Activated CD4-positive, alpha-beta memory T cell treated with anti-CD3 and anti-CD28 coated beads for 36 hours (primary cell): ENCODE results near the gene IMMP2L. TPM values are rescaled to one million over a fixed set of nuclear protein-coding genes. Genes with fewer than 3 reads are reported as not detected.
"Not testable (repeated sequence)": the region's sequence is repeated elsewhere in the genome, so short reads cannot be mapped to it uniquely, and the experiment has no call there.

Source experiments
- CTCF ChIA-PET: fragments of 350-600 bp; sonication (Branson Sonifier 250); formaldehyde crosslinking; loops from one replicate; lab custom pipeline; 2021; ENCODE audit warnings: antibody characterized with exemption, inconsistent platforms; lab: Charles Lee
- POLR2A ChIA-PET: fragments of 350-600 bp; sonication (Branson Sonifier 250); formaldehyde crosslinking; loops from one replicate; lab custom pipeline; 2021; ENCODE audit warnings: antibody characterized with exemption; lab: Charles Lee
- DNase-seq: peaks from one replicate; pipeline ENCODE4 v3.0.0-alpha.2; 2020
- H3K27ac Mint-ChIP-seq: one replicate; pipeline ENCODE4 v1.8.0; 2021; ENCODE audit warnings: mixed read lengths
- H3K27me3 Mint-ChIP-seq: one replicate; pipeline ENCODE4 v1.8.0; 2021; ENCODE audit warnings: mixed read lengths
- H3K36me3 Mint-ChIP-seq: one replicate; pipeline ENCODE4 v1.8.0; 2021; ENCODE audit warnings: mixed read lengths
- H3K4me1 Mint-ChIP-seq: one replicate; pipeline ENCODE4 v1.8.0; 2021; ENCODE audit warnings: low read depth, mixed read lengths
- H3K4me3 Mint-ChIP-seq: one replicate; pipeline ENCODE4 v1.8.0; 2021; ENCODE audit warnings: mild to moderate bottlenecking, mixed read lengths
- H3K9me3 Mint-ChIP-seq: one replicate; pipeline ENCODE4 v1.8.0; 2021; ENCODE audit warnings: mixed read lengths
- intact Hi-C: fragments of 100-400 bp; cut with micrococcal nuclease; formaldehyde crosslinking; loops from one replicate; pipeline ENCODE4 v1.15.1; 2023
- total RNA-seq, 2 experiments: library from RNA; stranded (reverse); gene quantifications; one replicate each; pipeline ENCODE4 v1.2.3, GENCODE V29; 2021

IMMP2L gene
- total RNA-seq = 10 to 100 TPM; 14.4 to 20.5 TPM

DNA sequence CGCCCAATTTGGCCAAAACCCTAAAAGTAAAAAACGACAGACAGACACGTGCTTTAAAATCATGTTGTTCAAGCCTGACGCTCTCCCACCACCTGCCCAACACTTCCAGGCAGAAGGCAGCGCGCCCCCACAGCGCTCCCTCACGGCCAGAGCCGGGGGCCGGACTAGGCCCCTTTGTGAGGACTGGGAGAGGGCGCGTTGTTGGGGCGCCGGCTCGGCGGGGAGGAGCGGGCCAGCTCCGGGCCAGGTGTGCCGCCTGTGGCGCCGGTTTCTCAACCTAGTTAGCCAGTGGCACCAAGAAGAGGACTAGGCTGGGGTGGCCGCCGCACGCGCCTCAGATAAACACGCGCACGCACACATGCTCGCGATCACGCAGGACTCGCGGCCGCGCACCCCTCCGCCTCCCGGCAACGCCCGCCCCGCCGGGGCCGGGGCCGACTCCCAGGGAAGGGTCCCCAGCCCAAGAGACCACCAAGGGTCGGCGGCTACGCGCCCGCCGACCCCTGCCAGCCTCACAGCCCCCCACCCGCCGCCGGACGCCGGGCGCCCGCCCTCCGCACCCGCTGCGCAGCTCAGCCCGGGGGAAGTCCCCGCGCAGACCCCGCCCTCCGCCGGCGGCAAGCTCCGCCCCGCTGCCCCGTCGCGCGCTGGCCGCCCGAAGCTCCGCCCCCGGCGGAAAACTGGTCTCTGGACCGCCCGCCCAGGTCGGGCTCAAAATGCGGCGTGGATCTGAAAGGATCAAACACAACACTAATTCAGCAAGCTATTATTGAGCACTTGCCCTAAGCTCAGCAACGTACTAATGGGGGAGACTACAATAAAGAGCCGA, at the start of gene IMMP2L:
Gene IMMP2L (minus strand): TSS at position 589 of the 829 bp plus-strand sequence.
- intact Hi-C loops = loop anchor here (1.0 to 10.0 kb wide), 4 partner anchors 470 to 887 kb away; partner anchors contain the start of genes DOCK4, LRRN3 and ZNF277
- Mint-ChIP-seq H3K27ac (peak within 1 kb of the TSS; percentile 79), H3K36me3 (peaks cover 19% of the 10 kb centered on the region), H3K4me1 (peaks cover 40% of the 10 kb centered on the region), H3K9me3 (no peaks in the 10 kb centered on the region), H3K27me3 (peaks cover 4% of the 10 kb centered on the region), H3K4me3 (peak within 1 kb of the TSS; percentile 83)
- CTCF ChIA-PET = no interaction called here
- POLR2A ChIA-PET = interaction anchor here (0.6 to 1.4 kb wide), 3 partner anchors 424 to 690 kb away, joined by 3 to 6 read pairs (median 6); no protein-coding TSS in a partner anchor
- peak; percentile 93 for DNase-seq

DNA sequence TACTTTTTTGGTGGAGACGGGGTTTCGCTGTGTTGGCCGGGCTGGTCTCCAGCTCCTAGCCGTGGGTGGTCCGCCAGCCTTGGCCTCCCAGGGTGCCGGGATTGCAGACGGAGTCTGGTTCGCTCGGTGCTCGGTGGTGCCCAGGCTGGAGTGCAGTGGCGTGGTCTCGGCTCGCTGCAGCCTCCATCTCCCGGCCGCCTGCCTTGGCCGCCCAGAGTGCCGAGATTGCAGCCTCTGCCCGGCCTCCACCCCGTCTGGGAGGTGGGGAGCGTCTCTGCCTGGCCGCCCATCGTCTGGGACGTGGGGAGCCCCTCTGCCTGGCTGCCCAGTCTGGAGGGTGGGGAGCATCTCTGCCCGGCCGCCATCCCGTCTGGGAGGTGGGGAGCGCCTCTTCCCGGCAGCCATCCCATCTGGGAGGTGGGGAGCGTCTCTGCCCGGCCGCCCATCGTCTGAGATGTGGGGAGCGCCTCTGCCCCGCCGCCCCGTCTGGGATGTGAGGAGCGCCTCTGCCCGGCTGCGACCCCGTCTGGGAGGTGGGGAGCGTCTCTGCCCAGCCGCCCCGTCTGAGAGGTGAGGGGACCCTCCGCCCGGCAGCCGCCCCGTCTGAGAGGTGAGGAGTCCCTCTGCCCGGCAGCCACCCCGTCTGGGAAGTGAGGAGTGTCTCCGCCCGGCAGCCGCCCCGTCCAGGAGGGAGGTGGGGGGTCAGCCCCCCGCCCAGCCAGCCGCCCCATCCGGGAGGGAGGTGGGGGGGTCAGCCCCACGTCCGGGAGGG, 47.4 kb upstream of the IMMP2L start:
- DNase-seq, H3K4me3 Mint-ChIP-seq, H3K9me3 Mint-ChIP-seq, POLR2A ChIA-PET, CTCF ChIA-PET, H3K36me3 Mint-ChIP-seq, H3K27me3 Mint-ChIP-seq, H3K27ac Mint-ChIP-seq, H3K4me1 Mint-ChIP-seq, intact Hi-C loops: not testable (repeated sequence)

DNA sequence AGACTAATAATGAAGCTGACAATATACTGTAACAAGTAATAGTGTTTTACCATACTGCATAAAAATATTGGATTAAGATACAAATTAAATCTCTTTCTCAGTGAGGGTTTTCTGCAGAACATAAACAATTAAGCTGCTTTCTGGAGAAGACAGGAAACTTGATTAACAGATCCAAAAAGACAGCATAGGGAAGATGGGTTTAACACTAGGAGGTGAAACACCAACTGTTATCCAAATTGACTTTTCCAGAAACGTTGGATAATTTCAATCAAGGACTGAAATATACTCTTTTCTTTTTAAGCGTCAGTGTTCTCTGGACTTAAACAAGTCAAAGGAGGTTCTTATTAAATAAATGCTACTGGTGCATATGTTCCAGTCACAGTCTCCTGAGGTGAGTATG, 45.3 kb upstream of the IMMP2L start:
- Mint-ChIP-seq H3K9me3 (no peaks in the 10 kb centered on the region), H3K27me3 (peaks cover 5% of the 10 kb centered on the region), H3K36me3 (no peaks in the 10 kb centered on the region), H3K4me1 (no peaks in the 10 kb centered on the region), H3K4me3 (no peak overlapping the region), H3K27ac (no peak overlapping the region)
- intact Hi-C loops = no loop called here
- DNase-seq = no peak
- POLR2A ChIA-PET = no interaction called here
- CTCF ChIA-PET = no interaction called here

DNA sequence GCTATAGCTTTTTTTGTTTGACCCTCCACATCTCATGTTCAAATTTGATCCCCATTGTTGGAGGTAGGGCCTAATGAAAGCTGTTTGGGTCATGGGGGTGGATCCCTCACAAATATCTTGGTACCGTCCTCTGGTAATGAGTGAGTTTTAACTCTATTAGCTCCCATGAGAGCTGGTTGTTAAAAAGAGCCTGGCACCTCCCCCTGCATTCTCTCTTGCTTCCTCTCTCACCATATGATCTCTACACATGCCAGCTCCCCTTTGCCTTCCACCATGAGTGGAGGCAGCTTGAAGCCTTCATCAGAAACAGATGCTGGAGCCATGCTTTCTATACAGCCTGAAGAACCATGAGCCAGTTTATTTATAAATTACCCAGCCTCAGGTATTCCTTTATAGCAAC, 43.0 kb upstream of the IMMP2L start:
- H3K4me1 Mint-ChIP-seq = no peaks in the 10 kb centered on the region
- DNase-seq = no peak
- CTCF ChIA-PET = no interaction called here
- H3K27me3 Mint-ChIP-seq = peaks cover 8% of the 10 kb centered on the region
- no peak overlapping the region for H3K4me3 Mint-ChIP-seq
- intact Hi-C loops = no loop called here
- POLR2A ChIA-PET = no interaction called here
- H3K27ac Mint-ChIP-seq = no peak overlapping the region
- H3K9me3 Mint-ChIP-seq = no peaks in the 10 kb centered on the region
- no peaks in the 10 kb centered on the region for H3K36me3 Mint-ChIP-seq

DNA sequence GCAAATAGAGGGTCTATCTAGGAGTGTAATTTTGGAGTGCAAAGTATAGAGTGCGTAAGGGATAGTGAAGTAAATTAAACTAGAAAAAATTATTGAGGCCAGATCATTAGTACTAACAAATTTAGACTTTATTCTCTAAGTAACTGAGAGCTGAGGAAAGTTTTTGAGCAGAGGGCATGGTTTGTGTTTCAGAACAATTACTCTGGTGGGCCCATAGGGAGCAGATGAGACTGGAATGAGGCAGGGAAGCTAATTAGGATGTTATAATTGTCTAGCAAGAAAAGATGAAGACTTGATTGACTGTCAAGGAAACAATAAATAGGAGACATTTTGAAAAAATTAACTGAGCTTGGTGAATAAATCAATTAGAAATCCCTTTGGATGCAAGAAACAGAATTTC, 37.8 kb upstream of the IMMP2L start:
- DNase-seq = no peak
- no peak overlapping the region for H3K27ac Mint-ChIP-seq
- CTCF ChIA-PET = no interaction called here
- no peak overlapping the region for H3K4me3 Mint-ChIP-seq
- no peaks in the 10 kb centered on the region for H3K36me3 Mint-ChIP-seq
- intact Hi-C loops = no loop called here
- peaks cover 9% of the 10 kb centered on the region for H3K9me3 Mint-ChIP-seq
- POLR2A ChIA-PET = no interaction called here
- no peaks in the 10 kb centered on the region for H3K4me1 Mint-ChIP-seq
- H3K27me3 Mint-ChIP-seq = peaks cover 5% of the 10 kb centered on the region

DNA sequence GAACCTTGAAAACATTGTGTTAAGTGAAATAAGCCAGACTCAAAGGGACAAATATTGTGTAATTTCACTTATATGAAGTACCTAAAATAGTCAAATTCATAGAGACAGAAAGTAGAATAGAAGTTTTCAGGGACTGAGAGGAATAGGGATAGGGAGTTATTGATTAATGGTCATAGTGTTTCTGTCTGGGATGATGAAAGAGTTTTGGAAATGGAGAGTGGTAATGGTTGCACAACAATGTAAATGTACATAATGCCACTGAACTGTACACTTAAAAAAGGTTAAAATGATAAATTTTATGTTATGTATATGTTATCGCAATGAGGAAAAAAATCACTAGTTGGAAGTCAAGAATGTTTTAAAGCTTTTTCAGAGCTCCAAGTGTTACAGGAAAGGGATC, 33.5 kb upstream of the IMMP2L start:
- Mint-ChIP-seq H3K27me3 (peaks cover 3% of the 10 kb centered on the region), H3K27ac (no peak overlapping the region), H3K9me3 (peaks cover 9% of the 10 kb centered on the region), H3K4me3 (no peak overlapping the region), H3K36me3 (no peaks in the 10 kb centered on the region), H3K4me1 (no peaks in the 10 kb centered on the region)
- ChIA-PET CTCF (no interaction called here), POLR2A (no interaction called here)
- DNase-seq = no peak
- intact Hi-C loops = no loop called here

DNA sequence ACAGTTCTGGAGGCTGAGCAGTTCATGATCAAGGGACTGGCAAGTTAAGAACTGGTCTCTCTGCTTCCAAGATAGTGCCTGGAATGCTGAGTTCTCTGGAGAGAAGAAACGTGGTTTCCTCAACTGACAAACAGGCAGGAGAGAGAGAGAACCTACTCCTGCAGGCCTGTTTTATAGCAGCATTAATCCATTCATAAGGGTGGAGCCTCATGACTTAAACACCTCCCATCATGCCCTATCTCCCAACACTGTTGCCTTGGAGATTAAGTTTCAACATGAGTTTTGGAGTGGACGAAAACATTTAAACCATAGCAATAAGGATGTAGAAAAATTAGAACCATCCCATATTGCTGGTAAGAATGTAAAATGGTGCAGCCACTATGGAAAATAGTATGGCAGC, 32.3 kb upstream of the IMMP2L start:
- no peak for DNase-seq
- H3K27me3 Mint-ChIP-seq = no peaks in the 10 kb centered on the region
- CTCF ChIA-PET = no interaction called here
- H3K4me1 Mint-ChIP-seq = no peaks in the 10 kb centered on the region
- POLR2A ChIA-PET = no interaction called here
- intact Hi-C loops = no loop called here
- H3K4me3 Mint-ChIP-seq = no peak overlapping the region
- no peak overlapping the region for H3K27ac Mint-ChIP-seq
- H3K9me3 Mint-ChIP-seq = peaks cover 9% of the 10 kb centered on the region
- H3K36me3 Mint-ChIP-seq = no peaks in the 10 kb centered on the region

DNA sequence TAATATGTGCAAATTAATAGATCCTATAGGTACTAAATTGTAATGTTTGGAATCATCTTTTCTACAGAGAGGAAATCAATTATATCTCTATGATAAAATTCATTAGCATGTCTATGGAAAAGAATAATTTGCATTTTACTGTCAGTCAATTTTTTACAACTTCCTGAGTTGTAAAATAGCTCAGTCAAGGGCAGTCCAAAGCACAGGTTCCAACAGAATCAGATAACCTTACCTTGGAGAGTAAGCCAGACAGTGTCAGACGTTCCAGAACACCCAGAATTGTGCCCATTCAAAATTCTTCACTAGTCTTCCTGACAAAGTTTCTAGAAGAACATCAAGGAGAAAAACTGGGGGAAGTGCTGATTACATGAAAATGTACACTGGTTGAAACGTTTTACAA, 31.1 kb upstream of the IMMP2L start:
- ChIA-PET CTCF (no interaction called here), POLR2A (no interaction called here)
- no peak overlapping the region for H3K4me3 Mint-ChIP-seq
- H3K27me3 Mint-ChIP-seq = no peaks in the 10 kb centered on the region
- no peak for DNase-seq
- H3K36me3 Mint-ChIP-seq = no peaks in the 10 kb centered on the region
- H3K9me3 Mint-ChIP-seq = peaks cover 9% of the 10 kb centered on the region
- peaks cover 1% of the 10 kb centered on the region for H3K4me1 Mint-ChIP-seq
- intact Hi-C loops = no loop called here
- no peak overlapping the region for H3K27ac Mint-ChIP-seq

DNA sequence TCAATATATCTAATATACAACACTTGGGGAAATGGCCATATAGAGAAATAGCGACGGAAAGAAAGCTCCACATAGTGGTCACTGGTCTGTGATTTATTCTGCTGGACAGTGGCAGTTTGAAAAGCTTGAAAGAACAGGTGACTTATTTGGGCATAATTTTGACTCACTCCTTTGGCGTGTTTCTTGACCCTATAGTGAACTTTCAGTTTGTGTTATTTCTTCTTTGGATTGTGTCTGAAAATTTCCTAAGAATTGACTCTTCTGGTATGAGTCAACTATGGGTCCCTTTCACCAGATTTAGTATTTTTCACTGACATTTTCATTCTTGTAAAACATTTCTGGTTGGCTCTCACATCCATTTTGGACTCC, 25.8 kb upstream of the IMMP2L start:
- Mint-ChIP-seq H3K27me3 (peaks cover 3% of the 10 kb centered on the region), H3K27ac (no peak overlapping the region), H3K9me3 (no peaks in the 10 kb centered on the region), H3K4me1 (peaks cover 6% of the 10 kb centered on the region), H3K36me3 (no peaks in the 10 kb centered on the region), H3K4me3 (no peak overlapping the region)
- CTCF ChIA-PET = no interaction called here
- POLR2A ChIA-PET = no interaction called here
- DNase-seq = no peak
- intact Hi-C loops = no loop called here

DNA sequence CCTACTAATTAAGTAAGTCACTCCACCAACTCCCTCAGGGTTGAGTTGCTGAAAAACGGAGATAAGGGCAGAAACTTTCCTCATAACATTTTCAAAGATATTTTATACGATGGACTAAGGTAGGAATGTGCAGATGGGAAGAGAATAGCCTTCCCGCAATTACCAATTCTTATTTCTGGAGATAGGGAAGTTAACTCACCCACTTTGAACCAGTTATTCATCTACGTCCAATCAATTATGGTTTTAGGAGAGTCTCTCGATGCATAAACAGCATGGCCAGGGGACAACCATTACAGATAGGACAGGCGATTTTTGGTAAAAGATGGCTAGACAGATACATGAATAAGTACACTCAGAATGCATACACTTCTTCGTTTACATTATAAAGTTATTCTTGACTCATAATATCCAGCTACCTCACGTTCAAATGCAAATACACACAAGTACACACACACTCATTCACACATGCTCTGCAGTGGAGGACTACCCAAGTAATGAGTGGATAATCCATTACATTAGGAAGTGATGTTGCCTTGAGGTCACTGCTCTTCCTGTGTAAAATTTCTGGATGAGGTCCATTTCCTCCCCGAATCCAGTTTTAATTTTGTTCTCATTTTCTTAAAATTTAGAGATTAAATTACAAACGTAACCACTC, 25.2 kb upstream of the IMMP2L start:
- peaks cover 3% of the 10 kb centered on the region for H3K27me3 Mint-ChIP-seq
- H3K4me1 Mint-ChIP-seq = peaks cover 6% of the 10 kb centered on the region
- H3K27ac Mint-ChIP-seq = no peak overlapping the region
- no peak for DNase-seq
- intact Hi-C loops = no loop called here
- no peaks in the 10 kb centered on the region for H3K36me3 Mint-ChIP-seq
- H3K4me3 Mint-ChIP-seq = no peak overlapping the region
- ChIA-PET POLR2A (no interaction called here), CTCF (no interaction called here)
- no peaks in the 10 kb centered on the region for H3K9me3 Mint-ChIP-seq

DNA sequence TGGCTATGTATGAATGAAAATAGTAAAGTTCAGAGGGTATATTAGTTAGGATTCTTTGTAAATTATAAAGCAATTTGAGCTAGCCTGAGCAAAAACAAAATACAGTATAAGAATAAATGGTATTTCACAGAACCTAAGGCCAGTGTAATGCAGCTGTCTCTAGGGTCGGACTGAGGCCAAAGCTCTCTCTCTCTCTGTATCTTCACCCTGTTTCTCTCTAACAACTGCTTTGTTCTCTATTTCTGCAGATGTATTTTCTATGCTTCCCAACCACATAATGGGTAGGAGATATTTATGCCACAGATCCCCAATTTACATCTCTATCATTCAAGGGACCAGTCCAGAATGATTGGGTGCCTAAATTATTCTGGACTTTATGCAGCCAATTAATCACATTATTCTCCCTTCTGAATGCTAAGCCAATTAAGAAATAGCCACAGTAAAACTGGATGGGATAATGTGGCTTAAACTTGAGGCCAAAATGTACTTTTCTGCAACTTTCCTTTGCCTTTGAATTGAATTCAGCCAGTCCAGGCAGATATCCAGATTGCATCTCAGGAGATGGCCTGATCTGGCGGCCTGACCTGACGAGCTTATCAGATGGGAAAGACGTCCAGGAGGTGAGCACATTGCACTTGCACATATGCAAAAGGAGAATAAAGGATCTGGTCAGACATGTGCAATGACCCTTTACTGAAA, 24.6 kb upstream of the IMMP2L start:
- ChIA-PET CTCF (no interaction called here), POLR2A (no interaction called here)
- Mint-ChIP-seq H3K27ac (no peak overlapping the region), H3K36me3 (no peaks in the 10 kb centered on the region), H3K4me1 (peaks cover 6% of the 10 kb centered on the region), H3K9me3 (no peaks in the 10 kb centered on the region), H3K27me3 (peaks cover 3% of the 10 kb centered on the region), H3K4me3 (no peak overlapping the region)
- intact Hi-C loops = no loop called here
- no peak for DNase-seq
